ENCODE results near the gene MZT2B. TPM values are rescaled to one million over a fixed set of nuclear protein-coding genes. Genes with fewer than 3 reads are reported as not detected.
"Not testable (repeated sequence)": the region's sequence is repeated elsewhere in the genome, so short reads cannot be mapped to it uniquely, and the experiment has no call there.

MZT2B gene, protein sequence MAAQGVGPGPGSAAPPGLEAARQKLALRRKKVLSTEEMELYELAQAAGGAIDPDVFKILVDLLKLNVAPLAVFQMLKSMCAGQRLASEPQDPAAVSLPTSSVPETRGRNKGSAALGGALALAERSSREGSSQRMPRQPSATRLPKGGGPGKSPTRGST
- total RNA-seq = 10 to 100 TPM; 52.8 to 93.5 (median 72.4) TPM

DNA sequence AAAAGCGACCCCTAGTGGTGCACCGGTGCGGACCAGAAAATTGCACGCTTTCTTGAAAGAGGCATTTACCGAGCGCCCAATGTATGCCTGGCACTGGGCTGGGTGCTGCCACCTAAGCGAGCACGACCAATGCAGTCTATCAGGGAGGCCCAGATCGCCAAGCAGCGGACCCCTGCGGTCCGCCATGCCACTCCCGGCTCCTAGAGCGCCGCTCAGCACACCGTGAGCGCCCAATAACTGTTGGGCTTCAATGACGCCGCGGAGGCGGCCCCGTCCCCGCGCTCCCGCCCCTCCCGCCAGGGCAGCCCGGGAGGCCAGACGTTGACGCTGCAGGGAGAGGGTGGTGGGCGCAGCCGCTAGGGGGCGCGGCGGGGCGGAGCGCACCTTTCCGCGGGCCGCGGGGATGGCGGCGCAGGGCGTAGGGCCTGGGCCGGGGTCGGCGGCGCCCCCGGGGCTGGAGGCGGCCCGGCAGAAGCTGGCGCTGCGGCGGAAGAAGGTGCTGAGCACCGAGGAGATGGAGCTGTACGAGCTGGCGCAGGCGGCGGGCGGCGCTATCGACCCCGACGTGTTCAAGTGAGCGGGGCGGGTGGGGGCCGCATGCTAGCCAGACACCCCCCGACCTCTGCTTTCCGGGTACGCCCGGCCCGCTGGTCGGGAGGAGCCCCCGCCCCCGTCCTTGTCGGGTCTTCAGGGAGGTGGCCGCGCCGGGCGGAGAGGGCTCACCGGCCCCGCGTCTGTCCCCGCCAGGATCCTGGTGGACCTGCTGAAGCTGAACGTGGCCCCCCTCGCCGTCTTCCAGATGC, at the start of gene MZT2B:
MZT2B (plus strand) TSS at position 383 of the 803 bp plus-strand sequence; CDS start at position 404, 21 bp downstream.
- TF ChIP-seq, protein P1, sequence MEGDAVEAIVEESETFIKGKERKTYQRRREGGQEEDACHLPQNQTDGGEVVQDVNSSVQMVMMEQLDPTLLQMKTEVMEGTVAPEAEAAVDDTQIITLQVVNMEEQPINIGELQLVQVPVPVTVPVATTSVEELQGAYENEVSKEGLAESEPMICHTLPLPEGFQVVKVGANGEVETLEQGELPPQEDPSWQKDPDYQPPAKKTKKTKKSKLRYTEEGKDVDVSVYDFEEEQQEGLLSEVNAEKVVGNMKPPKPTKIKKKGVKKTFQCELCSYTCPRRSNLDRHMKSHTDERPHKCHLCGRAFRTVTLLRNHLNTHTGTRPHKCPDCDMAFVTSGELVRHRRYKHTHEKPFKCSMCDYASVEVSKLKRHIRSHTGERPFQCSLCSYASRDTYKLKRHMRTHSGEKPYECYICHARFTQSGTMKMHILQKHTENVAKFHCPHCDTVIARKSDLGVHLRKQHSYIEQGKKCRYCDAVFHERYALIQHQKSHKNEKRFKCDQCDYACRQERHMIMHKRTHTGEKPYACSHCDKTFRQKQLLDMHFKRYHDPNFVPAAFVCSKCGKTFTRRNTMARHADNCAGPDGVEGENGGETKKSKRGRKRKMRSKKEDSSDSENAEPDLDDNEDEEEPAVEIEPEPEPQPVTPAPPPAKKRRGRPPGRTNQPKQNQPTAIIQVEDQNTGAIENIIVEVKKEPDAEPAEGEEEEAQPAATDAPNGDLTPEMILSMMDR (IDR thresholded peaks at IDR 0.05) = peak in 2 of 3 donors; percentile 6 to 94
- DNase-seq (ENCODE audit: low spot score) (peak; percentile 49), ATAC-seq (ENCODE audit: low FRiP score) (peak; percentile 94)

DNA sequence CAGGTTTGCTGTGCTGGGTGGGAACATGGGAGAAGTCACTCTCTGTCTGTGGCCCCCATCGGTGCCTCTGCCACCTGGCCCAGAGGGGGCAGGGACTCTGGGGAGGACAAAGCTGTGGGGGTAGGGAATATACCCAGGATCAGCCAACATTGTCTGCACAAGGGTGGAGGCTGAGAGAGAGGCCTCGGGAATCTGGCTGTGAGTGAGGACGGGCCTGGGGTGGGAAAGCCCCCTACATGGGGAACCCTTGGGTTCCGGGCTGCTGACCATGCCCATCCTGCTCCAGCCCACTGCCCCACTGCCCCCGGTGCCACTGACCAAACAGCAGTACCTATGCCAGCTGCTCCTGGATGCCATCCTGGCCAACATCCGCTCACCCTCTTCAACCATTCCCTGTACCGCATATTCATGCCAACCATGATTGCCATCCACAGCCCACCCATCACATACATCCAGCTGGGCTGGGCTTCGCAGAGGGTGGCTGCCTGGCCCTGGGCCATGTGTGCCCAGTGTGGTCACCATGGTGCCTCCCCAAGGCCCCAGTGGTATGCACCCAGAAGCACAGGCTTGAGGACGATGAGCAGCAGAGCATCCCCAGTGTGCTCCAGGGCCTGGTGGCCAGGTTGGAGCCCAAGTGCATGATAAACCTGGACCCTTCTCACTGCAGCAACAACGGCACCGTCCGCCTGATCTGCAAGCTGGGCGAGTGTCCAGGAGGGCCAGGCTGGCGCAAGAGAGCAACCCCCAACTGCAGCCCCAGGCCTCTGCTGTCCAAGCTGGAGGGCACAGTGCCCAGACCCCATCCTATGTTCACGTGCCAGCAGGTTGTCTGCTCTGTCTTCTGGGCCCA, 46.1 kb upstream of the MZT2B start:
- TF ChIP-seq, protein P1 (IDR thresholded peaks at IDR 0.05) = no peak
- DNase-seq (ENCODE audit: low spot score) = no peak
- no peak for ATAC-seq (ENCODE audit: low FRiP score)

DNA sequence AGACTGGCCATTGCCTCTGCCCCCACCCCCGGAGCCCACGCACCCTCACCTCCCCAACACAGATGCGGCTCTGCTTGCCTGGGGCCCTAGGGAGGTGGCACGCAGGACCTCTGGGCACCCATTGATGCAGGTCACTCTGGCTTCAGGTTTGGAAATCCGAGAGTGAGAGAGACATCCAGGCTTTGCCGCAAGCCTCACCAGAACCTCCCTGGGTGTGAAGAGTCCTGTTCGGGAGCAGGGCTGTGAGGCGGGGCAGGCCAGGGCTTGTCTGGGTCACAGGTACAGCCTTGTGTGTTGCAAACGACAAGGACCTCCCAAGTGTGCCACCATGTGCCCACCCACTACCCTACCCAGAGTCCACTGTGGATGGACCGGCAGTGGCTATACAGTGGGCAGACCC, 45.5 kb upstream of the MZT2B start:
- not testable (repeated sequence) for DNase-seq (ENCODE audit: low spot score); ATAC-seq (ENCODE audit: low FRiP score)

DNA sequence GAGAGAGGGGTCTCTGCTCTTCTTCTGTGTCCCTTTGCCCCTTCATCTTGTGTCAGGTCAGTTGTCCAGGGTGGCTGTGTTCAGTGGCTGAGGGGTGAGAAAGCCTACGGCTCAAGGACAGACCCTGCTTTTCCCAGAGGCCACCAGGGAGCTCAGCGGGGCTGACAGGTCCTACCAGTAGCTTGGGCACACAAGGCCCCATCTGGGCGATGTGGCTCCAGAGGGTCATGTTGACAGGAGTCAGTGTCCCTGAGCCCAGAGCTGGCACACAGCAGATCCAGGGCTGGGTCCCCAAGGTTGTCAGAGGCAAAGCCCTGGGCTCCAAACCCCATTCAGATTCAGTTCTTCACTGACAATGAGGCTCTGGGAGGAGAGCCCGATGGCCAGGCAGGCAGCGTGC, 44.9 kb upstream of the MZT2B start:
- not testable (repeated sequence) for DNase-seq (ENCODE audit: low spot score); ATAC-seq (ENCODE audit: low FRiP score)

DNA sequence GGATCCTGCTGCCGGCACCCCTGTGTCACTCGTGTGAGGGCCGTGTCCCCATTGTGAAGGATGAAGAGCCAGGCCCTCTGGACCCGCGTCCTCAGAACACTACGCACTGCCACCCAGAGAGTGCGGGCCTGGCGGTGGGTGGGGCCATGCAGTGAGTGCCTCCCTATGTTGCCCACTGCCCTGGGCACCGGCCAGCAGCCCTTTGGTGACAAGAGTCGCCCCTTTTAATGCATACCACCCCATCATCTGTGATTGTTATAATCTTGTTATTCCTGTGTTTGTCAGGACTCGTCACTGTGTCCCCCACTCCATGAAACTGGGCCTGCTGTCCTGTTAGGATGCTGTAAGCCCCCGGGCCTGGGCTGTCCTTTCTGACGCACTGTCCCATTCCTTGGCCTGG, 43.7 kb upstream of the MZT2B start:
- ATAC-seq (ENCODE audit: low FRiP score); DNase-seq (ENCODE audit: low spot score): not testable (repeated sequence)

DNA sequence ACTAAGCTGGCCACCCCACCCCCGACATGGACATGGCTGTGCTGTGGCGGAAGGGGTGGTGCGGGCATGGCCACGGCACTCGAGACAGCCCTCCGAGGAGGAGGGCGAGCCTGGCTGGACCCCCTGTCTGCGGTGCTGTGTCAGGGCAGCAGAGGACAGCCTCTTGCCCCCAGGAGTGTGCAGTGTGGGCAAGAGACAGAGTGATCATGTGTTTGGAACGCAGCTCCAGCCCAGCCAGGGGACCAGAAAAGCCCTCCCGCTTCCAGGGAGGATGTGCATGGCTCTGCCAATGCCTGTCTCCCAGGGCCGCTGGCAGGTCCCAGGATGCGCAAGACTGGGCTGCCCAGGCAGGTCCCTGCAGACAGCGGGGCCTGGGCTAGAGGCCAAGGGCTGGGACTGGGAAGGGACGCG, 43.2 kb upstream of the MZT2B start:
- not testable (repeated sequence) for ATAC-seq (ENCODE audit: low FRiP score); DNase-seq (ENCODE audit: low spot score)

DNA sequence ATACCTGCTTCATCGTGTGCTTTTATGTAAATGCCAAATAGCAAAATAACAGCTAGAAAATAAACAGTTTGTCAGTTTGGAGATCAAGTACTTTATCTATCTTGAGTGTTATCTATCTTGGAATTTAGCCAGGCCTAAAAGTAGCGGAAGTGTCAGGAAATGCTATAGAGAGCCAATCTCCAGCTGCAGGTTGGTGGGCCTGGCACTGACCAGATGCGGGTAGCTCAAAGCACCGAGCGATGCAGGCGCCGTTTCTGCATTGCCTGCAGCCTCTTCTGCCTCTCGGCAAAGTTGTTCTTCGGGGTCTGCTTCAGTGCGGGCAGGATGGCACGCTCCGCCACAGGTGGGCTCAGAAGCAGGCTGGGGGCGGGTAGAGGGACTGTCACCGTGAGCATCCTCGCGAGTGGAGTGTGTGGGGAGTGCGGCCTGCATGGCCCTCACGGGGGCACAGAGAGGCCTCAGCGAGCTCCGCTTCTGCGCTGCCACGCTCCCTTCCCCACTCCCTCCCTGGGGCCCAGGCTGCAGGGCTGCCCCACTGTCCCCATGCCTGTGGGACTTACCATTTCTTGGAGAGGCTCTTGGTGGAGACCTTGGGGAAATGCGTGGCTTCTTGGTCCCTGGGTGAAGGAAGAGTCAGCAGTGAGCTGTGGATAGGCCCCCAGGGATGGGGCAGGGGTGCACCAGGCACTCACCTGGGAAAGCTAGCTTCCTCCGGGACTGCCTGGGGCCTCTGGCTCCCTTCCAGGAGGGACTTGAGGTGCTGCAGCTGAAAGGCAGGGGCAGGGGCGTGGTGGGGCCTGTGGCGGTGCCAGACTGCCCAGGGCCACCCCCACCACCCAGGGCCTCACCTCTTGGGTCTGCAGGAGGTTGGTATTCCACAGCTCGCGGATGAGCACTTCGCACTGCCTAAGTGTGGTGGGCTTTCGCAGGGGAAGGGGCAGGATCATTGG, 42.5 kb upstream of the MZT2B start:
- ATAC-seq (ENCODE audit: low FRiP score); DNase-seq (ENCODE audit: low spot score): not testable (repeated sequence)

DNA sequence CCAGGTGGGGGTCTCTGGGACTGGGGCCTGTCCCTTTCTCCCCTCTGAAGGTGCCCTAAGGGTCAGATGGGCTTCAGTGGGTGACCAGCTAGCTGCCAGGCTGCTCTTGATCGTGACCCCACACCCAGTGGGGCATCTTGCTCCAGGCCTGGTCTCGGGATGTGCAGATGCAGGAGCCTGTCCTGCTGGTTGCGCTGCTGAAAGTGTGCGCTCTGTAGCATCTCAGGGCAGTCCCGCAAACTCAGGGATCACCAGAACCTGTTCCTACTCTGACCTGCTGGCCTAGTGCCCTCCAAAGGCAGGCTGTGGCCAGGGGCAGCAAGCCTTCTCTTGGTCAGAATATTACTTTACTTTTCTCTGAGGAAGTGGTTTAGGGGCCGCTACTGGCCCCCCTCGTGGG, 41.5 kb upstream of the MZT2B start:
- DNase-seq (ENCODE audit: low spot score); ATAC-seq (ENCODE audit: low FRiP score): not testable (repeated sequence)

DNA sequence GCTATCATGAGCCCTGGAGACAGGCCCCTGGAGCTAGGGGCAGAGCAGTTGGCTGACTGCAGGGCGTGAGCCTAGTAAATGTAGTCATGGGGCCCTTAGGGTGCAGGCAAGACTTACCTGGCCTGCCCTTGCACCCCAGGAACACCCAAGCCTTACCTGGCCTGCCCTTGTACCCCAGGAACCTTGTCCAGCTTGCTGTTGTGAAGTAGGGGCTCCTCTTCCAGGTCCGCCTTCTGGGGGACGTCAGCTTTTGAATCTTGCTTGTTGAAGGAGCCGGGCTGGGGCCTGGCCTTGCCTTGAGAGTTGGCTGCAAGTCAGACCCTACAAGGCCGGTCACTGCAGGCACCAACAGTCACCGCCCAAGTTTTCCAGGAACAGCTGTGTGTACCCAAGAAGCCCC, 41.1 kb upstream of the MZT2B start:
- DNase-seq (ENCODE audit: low spot score); ATAC-seq (ENCODE audit: low FRiP score): not testable (repeated sequence)

DNA sequence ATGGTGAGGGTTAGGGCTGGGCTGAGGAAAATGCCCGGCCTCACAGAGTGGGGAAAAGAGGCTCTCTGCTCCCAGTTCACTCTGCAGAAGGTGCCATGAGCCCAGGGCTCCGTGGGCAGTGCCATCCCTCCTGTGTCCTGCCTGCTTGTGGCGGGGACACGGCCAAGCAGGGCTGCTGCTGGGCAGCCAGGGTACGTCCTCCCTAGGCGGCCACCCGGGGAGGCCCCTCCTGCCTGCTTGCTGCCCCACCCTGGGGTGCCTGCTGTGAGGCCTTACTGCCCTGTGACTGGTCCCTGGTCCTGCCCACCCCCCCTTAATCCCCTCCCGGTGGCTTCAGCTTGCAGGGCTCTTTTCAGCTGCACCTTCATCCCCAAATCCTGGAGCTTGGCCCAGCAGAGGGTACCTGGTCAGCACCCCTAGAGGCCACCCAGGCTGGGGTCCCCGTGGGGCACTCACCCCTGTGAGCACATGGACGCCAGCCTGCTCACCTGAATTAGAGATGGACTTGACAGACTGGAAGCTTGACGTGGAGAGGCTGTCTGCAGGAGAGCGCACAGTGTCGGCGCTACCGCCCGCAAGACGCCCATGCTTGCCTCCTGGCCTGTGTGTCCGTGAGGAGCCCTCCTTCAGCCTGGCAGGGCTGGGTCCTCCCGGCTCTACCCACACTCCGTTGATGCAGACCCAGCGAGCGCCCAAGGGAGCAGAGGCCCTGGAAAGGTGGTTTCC, 40.3 kb upstream of the MZT2B start:
- not testable (repeated sequence) for DNase-seq (ENCODE audit: low spot score); ATAC-seq (ENCODE audit: low FRiP score)

DNA sequence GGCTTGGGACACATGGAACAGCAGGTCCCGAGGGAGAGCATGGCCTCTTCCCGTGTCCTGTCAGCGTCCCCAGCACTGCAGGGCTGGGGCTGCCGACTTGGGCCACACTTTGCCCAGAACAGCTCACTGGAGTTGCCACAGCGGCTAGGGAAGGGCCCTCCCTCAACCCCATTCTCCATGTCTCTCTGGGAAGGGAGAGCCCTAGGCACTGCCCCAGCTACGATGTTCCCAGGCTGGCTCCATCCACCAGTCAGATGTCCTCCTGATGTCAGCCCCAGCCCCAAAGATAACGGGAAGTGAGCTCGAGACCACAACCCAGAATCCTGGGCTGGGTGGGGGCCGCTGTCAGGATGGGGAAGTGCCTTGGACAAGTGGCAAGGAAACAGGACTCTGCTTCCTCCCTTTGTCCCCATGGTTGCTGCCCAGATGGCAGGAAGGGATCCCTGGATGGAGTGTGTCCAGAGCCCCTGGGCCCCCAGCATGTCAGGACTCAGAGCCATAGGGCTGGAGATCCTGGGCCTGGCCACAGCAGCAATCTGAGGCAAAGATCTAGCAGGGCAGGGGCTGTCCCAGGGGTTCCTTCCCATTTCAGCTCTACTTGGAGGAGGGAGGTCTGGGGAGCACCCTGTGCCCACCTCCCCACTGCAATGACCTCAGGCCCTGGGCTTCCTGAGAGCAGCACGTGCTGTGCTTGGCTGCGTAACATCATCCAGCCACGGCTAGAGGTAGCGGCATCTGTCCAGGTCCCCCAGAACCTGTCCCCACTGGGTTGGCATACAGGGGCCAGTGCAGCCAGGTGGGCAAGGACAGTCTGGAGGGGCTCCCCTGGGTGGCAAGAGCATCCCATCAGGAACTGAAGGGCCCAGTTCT, 39.4 kb upstream of the MZT2B start:
- ATAC-seq (ENCODE audit: low FRiP score); DNase-seq (ENCODE audit: low spot score): not testable (repeated sequence)

DNA sequence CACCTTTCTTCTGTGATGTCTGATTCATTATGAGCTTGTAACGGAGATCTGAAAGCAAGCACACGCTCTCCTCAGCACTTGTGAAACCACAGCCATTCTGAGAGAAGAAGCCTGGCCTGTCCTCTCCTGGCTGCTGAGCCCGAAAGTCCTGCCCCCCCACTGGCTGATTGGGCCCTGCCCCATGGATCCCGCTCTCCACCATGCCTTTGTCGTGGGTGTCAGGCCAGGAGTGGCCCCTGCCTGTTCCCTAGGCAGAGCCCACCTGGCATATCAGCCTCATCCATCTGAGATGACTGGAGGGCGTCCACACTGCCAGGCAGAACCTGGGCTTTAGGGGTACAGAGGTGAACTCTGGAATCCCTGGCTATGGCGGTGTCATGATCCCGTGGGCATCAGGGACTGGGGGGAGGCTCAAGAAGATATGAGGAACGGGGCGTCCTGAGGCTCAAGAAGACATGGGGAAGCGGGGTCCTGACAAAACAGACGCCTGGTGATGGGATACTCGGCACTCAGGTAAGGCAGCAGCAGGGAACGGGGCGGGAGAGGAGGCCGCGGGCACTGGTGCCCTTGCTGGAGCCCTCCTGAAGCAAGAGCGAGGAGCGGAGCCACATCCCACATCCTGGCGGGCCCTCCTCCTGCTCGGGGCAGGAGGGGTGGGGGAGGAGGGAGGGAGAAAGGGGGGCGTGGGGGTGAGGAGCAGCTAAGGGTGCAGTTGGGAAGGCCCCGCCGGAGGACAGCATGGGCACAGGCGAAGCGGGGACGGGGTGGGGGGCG, 38.6 kb upstream of the MZT2B start:
- ATAC-seq (ENCODE audit: low FRiP score); DNase-seq (ENCODE audit: low spot score): not testable (repeated sequence)

DNA sequence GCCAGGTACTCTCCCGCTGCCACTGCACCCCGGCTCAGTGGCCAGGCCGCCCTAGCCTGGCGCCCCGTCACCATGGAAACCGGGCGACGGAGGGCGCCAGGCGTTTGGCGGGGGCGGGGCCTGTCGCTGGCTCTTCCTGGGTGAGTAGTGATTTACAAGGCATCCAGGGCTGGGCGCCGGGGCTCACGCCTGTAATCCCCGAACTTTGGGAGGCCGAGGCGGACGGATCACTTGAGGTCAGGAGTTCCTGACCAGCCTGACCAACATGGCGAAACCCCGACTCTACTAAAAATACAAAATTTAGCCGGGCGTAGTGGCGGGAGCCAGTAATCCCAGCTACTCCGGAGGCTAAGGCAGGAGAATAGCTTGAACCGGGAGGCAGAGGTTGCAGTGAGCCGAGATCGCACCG, 37.1 kb upstream of the MZT2B start, which contains the start of gene CCDC74B:
CCDC74B (minus strand) TSS at position 107 of the 409 bp plus-strand sequence. CDS start 116 bp downstream, outside the sequence.
- ATAC-seq (ENCODE audit: low FRiP score) = peak; percentile 70
- not testable (repeated sequence) for DNase-seq (ENCODE audit: low spot score)

Measured in omental fat pad (tissue), 4 donors.